GM23338 (cell line): ENCODE measurements around the gene ZNF511. TPM values are rescaled to one million over a fixed set of nuclear protein-coding genes. Genes with fewer than 3 reads are reported as not detected.

Experiments
- ATAC-seq: fragments of 200-7000 bp; cut with Tn5 transposase; 3 replicates; pipeline ENCODE4 v1.9.1; 2020
- DNase-seq: peaks from one replicate; pipeline ENCODE4 v3.0.0-alpha.2; 2015; ENCODE audit warnings: low spot score
- H2AFZ ChIP-seq: fragments of 200-600 bp; sonication (generic); 2 replicates; pipeline ENCODE4 v1.8.0; 2016; ENCODE audit warnings: antibody characterized with exemption, mild to moderate bottlenecking, moderate library complexity
- H3F3A ChIP-seq: fragments of 200-600 bp; sonication (generic); replicated peaks from 2 replicates; pipeline ENCODE4 v1.8.0; 2017; ENCODE audit warnings: antibody characterized with exemption, mixed run types, low read depth
- H3K27ac ChIP-seq: fragments of 200-600 bp; sonication (generic); 2 replicates; pipeline ENCODE4 v1.6.1; 2016; ENCODE audit warnings: low read depth
- H3K27me3 ChIP-seq: fragments of 200-600 bp; sonication (generic); 2 replicates; pipeline ENCODE4 v1.8.0; 2016; ENCODE audit warnings: mild to moderate bottlenecking, mixed run types, moderate library complexity; ENCODE audit not compliant: insufficient read depth
- H3K36me3 ChIP-seq: fragments of 200-600 bp; sonication (generic); 2 replicates; pipeline ENCODE4 v1.8.0; 2016; ENCODE audit warnings: mild to moderate bottlenecking; ENCODE audit not compliant: insufficient read depth
- H3K4me1 ChIP-seq: fragments of 200-600 bp; sonication (generic); 2 replicates; pipeline ENCODE4 v1.8.0; 2016; ENCODE audit warnings: mild to moderate bottlenecking, moderate library complexity; ENCODE audit not compliant: insufficient read depth
- H3K4me2 ChIP-seq: fragments of 200-600 bp; sonication (generic); 2 replicates; pipeline ENCODE4 v1.7.1; 2017; ENCODE audit warnings: mixed run types
- H3K4me3 ChIP-seq: fragments of 200-600 bp; sonication (generic); 2 replicates; pipeline ENCODE4 v1.6.1; 2016; ENCODE audit warnings: mixed run types
- H3K79me2 ChIP-seq: fragments of 200-600 bp; sonication (generic); replicated peaks from 2 replicates; pipeline ENCODE4 v1.8.0; 2017; ENCODE audit warnings: mild to moderate bottlenecking; ENCODE audit not compliant: insufficient read depth
- H3K9me2 ChIP-seq: fragments of 200-600 bp; sonication (generic); 2 replicates; pipeline ENCODE4 v1.8.0; 2017; ENCODE audit not compliant: insufficient read depth
- H4K20me1 ChIP-seq: fragments of 200-600 bp; sonication (generic); replicated peaks from 2 replicates; pipeline ENCODE4 v1.8.0; 2017; ENCODE audit warnings: mild to moderate bottlenecking; ENCODE audit not compliant: insufficient read depth
- H3K27ac Mint-ChIP-seq: 2 replicates; pipeline ENCODE4 v1.8.0; 2020; ENCODE audit warnings: inconsistent platforms, mild to moderate bottlenecking, moderate library complexity, mixed read lengths
- H3K27me3 Mint-ChIP-seq: 3 replicates; pipeline ENCODE4 v1.8.0; 2022; ENCODE audit warnings: low read depth, mild to moderate bottlenecking, moderate library complexity, mixed read lengths, inconsistent platforms; ENCODE audit not compliant: insufficient read depth, poor library complexity
- H3K36me3 Mint-ChIP-seq: 3 replicates; pipeline ENCODE4 v1.8.0; 2021; ENCODE audit warnings: low read depth, mild to moderate bottlenecking, inconsistent platforms, moderate library complexity, mixed read lengths
- H3K4me1 Mint-ChIP-seq: 3 replicates; pipeline ENCODE4 v1.8.0; 2020; ENCODE audit warnings: mild to moderate bottlenecking, inconsistent platforms, mixed read lengths
- H3K4me3 Mint-ChIP-seq: 3 replicates; pipeline ENCODE4 v1.8.0; 2021; ENCODE audit warnings: moderate library complexity, mild to moderate bottlenecking, inconsistent platforms, mixed read lengths
- H3K9me3 Mint-ChIP-seq: 3 replicates; pipeline ENCODE4 v1.8.0; 2020; ENCODE audit warnings: moderate library complexity, mild to moderate bottlenecking, inconsistent platforms, mixed read lengths
- CREB1 ChIP-seq: fragments of 250-450 bp; sonication (Bioruptor Pico); IDR thresholded peaks from 2 replicates; pipeline ENCODE4 v1.5.0; 2020; ENCODE audit warnings: low read depth, mild to moderate bottlenecking, moderate library complexity
- CTCF ChIP-seq, 2 experiments: fragments of 200-600 bp in 1 of 2; sonication (generic) in 1 of 2; conservative IDR thresholded peaks; 2 replicates each; pipeline versions ENCODE4 v1.5.1 to v1.6.1; 2016 to 2017; ENCODE audit warnings: antibody characterized with exemption in 2 of 2, low read depth in 2 of 2, mild to moderate bottlenecking in 2 of 2, moderate library complexity in 1 of 2
- EZH2phosphoT487 ChIP-seq: fragments of 200-600 bp; sonication (generic); IDR thresholded peaks from one replicate; pipeline ENCODE4 v1.8.1; 2018; ENCODE audit warnings: antibody characterized with exemption; ENCODE audit not compliant: unreplicated experiment
- JUNB ChIP-seq: IDR thresholded peaks from one replicate; pipeline ENCODE4 v1.6.1; 2016; ENCODE audit warnings: antibody characterized with exemption; ENCODE audit not compliant: unreplicated experiment
- NANOG ChIP-seq: IDR thresholded peaks from 2 replicates; pipeline ENCODE4 v1.6.1; 2016; ENCODE audit warnings: antibody characterized with exemption, borderline replicate concordance
- POLR2AphosphoS5 ChIP-seq: IDR thresholded peaks from 2 replicates; pipeline ENCODE4 v1.6.1; 2016; ENCODE audit warnings: antibody characterized with exemption, low read depth
- REST ChIP-seq: IDR thresholded peaks from one replicate; pipeline ENCODE4 v1.6.1; 2018; ENCODE audit warnings: antibody characterized with exemption; ENCODE audit not compliant: unreplicated experiment
- STAT1 ChIP-seq: IDR thresholded peaks from one replicate; pipeline ENCODE4 v1.6.1; 2016; ENCODE audit warnings: antibody characterized with exemption; ENCODE audit not compliant: unreplicated experiment
- ZNF114 ChIP-seq: fragments of 250-450 bp; sonication (Bioruptor Pico); IDR thresholded peaks from 2 replicates; pipeline ENCODE4 v1.5.0; 2020; ENCODE audit warnings: mild to moderate bottlenecking, moderate library complexity
- ZNF331 ChIP-seq: fragments of 250-450 bp; sonication (Bioruptor Pico); IDR thresholded peaks from 2 replicates; pipeline ENCODE4 v1.5.0; 2020; ENCODE audit warnings: low read depth, mild to moderate bottlenecking, moderate library complexity
- ZNF462 ChIP-seq: fragments of 250-450 bp; sonication (Bioruptor Pico); IDR thresholded peaks from 2 replicates; pipeline ENCODE4 v1.5.0; 2020; ENCODE audit warnings: mild to moderate bottlenecking, moderate library complexity
- polyA plus RNA-seq: library from polyadenylated mRNA; unstranded; fragments of >200 nt; fragmentation: Nextera tagmentation; extraction: Ambion mirVana; gene quantifications from 2 replicates; pipeline ENCODE4 v1.2.1, GENCODE V29; 2016
- total RNA-seq: library from RNA; depleted of rRNA; stranded (reverse); fragments of >200 nt; shearing (Covaris generic); gene quantifications from 2 replicates; pipeline ENCODE4 v1.2.3, GENCODE V29; 2014

Gene ZNF511
- total and polyA plus RNA-seq, 2 experiments from 2014 or later: 41.3 to 104 TPM

GRCh38 chr10:133309100-133309719, 496 bp downstream of the ZNF511 start:
- Histone ChIP-seq H3K4me1 (peaks cover 10% of the 10 kb centered on the region; the same call in 1 of the 2 replicates), H3K27me3 (no peaks in the 10 kb centered on the region), H3K79me2 (peaks cover 36% of the 10 kb centered on the region), H3K36me3 (peaks cover 5% of the 10 kb centered on the region; the same call in 1 of the 2 replicates), H3K4me2 (peak overlapping the region; percentile 100), H3K4me3 (peak overlapping the region; percentile 98), H3K27ac (peak overlapping the region; percentile 86), H4K20me1 (peaks cover 18% of the 10 kb centered on the region), H3K9me2 (no peaks in the 10 kb centered on the region), H3F3A (peaks cover 18% of the 10 kb centered on the region), H2AFZ (no peak overlapping the region)
- H3K27me3 Mint-ChIP-seq: peaks cover 8% of the 10 kb centered on the region
- TF ChIP-seq REST (no peak), NANOG (no peak), POLR2AphosphoS5 (no peak; the same call in 1 of the 2 replicates), ZNF331 (no peak), CTCF (conservative IDR thresholded peaks at IDR 0.05; ENCODE audit: low read depth in 2 of 2) (peak in 1 of 2 experiments; percentile 41; a peak in 2 of 4 replicates), ZNF462 (CRISPR knock-in tag) (no peak), ZNF114 (CRISPR knock-in tag) (no peak), STAT1 (no peak), JUNB (no peak), CREB1 (CRISPR knock-in tag) (peak; percentile 34; the same call in 1 of the 2 replicates), EZH2phosphoT487 (no peak)
- ATAC-seq: peak; percentile 74
- peak overlapping the region; percentile 72 for H3K4me3 Mint-ChIP-seq
- H3K4me1 Mint-ChIP-seq: peaks cover 4% of the 10 kb centered on the region
- peaks cover 2% of the 10 kb centered on the region; the same call in 2 of the 3 replicates for H3K9me3 Mint-ChIP-seq
- peak; percentile 90 for DNase-seq
- H3K27ac Mint-ChIP-seq: peak overlapping the region; percentile 67; the same call in 1 of the 2 replicates
- peaks cover 22% of the 10 kb centered on the region for H3K36me3 Mint-ChIP-seq
